ENCODE results near the gene CD40LG. TPM values are rescaled to one million over a fixed set of nuclear protein-coding genes. Genes with fewer than 3 reads are reported as not detected.

The CD40LG gene
- polyA plus RNA-seq, 1 experiment, result not detected

- Histone ChIP-seq H3K9me3 (ENCODE audit: control insufficient read depth, insufficient read depth, low read length) (no peaks in the 10 kb centered on the region), H3K27ac (ENCODE audit: low read depth, low read length) (no peak overlapping the region), H3K4me3 (ENCODE audit: low read depth, low read length) (no peak overlapping the region), H3K27me3 (ENCODE audit: control insufficient read depth, insufficient read depth, low read length) (no peaks in the 10 kb centered on the region)
- POLR2A ChIA-PET, result no interaction called here
- CTCF ChIA-PET, result no interaction called here
- DNase-seq (ENCODE audit: low read depth, low spot score), result no peak
- no peak for TF ChIP-seq CTCF (IDR thresholded peaks at IDR 0.05; ENCODE audit: low read depth, low read length)
These were observed 11.2 kb downstream of the CD40LG start for GRCh38 chrX:136659174-136659573.

GRCh38 chrX:136660896-136661295, 12.9 kb downstream of the CD40LG start:
- no peak overlapping the region for H3K4me3 ChIP-seq (ENCODE audit: low read depth, low read length)
- H3K27me3 ChIP-seq (ENCODE audit: control insufficient read depth, insufficient read depth, low read length), result no peaks in the 10 kb centered on the region
- no peak for DNase-seq (ENCODE audit: low read depth, low spot score)
- CTCF ChIA-PET, result no interaction called here
- H3K27ac ChIP-seq (ENCODE audit: low read depth, low read length), result no peak overlapping the region
- H3K9me3 ChIP-seq (ENCODE audit: control insufficient read depth, insufficient read depth, low read length), result no peaks in the 10 kb centered on the region
- POLR2A ChIA-PET, result no interaction called here
- TF ChIP-seq CTCF (IDR thresholded peaks at IDR 0.05; ENCODE audit: low read depth, low read length), result no peak

DNA sequence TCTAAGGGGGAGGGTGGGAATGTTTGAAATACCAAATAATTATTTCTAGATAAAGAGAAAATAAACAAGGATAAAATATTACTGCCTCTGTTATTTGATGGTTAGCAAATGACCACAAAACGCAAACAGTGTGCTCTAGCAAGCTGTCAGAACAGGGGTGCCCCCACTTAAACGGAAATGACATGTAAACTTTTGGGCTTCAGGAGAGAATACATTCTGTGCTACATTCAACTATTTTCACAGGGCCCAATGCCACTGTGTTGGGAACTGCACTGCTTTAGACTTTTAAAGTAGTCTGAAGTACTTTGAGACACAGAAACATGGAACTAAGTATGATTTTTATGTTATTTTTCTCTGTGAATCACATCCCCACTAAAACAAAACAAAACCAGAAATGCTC, 14.1 kb downstream of the CD40LG start:
- no peak overlapping the region for H3K4me3 ChIP-seq (ENCODE audit: low read depth, low read length)
- H3K27me3 ChIP-seq (ENCODE audit: control insufficient read depth, insufficient read depth, low read length), result no peaks in the 10 kb centered on the region
- TF ChIP-seq CTCF (IDR thresholded peaks at IDR 0.05; ENCODE audit: low read depth, low read length), result no peak
- ChIA-PET CTCF (no interaction called here), POLR2A (no interaction called here)
- H3K9me3 ChIP-seq (ENCODE audit: control insufficient read depth, insufficient read depth, low read length), result no peaks in the 10 kb centered on the region
- no peak for DNase-seq (ENCODE audit: low read depth, low spot score)
- H3K27ac ChIP-seq (ENCODE audit: low read depth, low read length), result no peak overlapping the region

GRCh38 chrX:136662976-136663375, 15.0 kb downstream of the CD40LG start:
- POLR2A ChIA-PET, result no interaction called here
- H3K27me3 ChIP-seq (ENCODE audit: control insufficient read depth, insufficient read depth, low read length), result no peaks in the 10 kb centered on the region
- H3K4me3 ChIP-seq (ENCODE audit: low read depth, low read length), result no peak overlapping the region
- no peak for DNase-seq (ENCODE audit: low read depth, low spot score)
- H3K9me3 ChIP-seq (ENCODE audit: control insufficient read depth, insufficient read depth, low read length), result no peaks in the 10 kb centered on the region
- CTCF ChIA-PET, result no interaction called here
- H3K27ac ChIP-seq (ENCODE audit: low read depth, low read length), result no peak overlapping the region
- TF ChIP-seq CTCF (IDR thresholded peaks at IDR 0.05; ENCODE audit: low read depth, low read length), result no peak

DNA sequence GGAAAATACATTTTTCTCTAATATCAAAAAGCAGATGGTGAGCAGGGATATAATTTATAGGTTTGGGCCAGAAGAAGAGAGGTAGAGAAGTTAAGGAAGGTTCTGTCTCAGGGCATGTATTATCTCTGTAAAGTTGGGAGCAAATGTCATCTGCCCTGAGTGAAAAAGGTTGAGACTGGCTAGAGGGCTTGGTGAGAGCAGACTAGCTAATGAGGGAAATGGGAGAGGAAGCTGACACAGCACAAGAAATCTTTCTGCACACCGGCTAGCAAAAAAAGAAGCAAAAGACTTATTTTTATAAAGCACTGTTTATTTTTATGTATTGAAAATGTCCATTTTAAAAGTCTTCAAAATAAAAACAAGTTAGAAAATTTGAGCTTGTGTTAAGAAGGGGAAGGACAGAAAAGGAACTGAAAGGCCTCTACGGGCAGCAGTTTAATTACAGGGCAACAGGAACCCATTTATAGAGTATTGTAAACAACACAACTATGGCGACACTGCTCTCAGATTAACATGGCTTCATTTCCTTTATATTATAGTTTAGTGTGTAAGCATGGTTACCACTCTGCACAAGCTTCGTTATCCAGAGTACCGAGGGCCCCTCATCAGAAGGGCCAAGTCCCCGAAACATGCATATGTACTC, 17.4 kb downstream of the CD40LG start:
- H3K9me3 ChIP-seq (ENCODE audit: control insufficient read depth, insufficient read depth, low read length), result no peaks in the 10 kb centered on the region
- ChIA-PET POLR2A (no interaction called here), CTCF (no interaction called here)
- no peak for TF ChIP-seq CTCF (IDR thresholded peaks at IDR 0.05; ENCODE audit: low read depth, low read length)
- H3K4me3 ChIP-seq (ENCODE audit: low read depth, low read length), result no peak overlapping the region
- no peak for DNase-seq (ENCODE audit: low read depth, low spot score)
- no peak overlapping the region for H3K27ac ChIP-seq (ENCODE audit: low read depth, low read length)
- no peaks in the 10 kb centered on the region for H3K27me3 ChIP-seq (ENCODE audit: control insufficient read depth, insufficient read depth, low read length)

Data from AG04450 (cell line).